HG02970 (cell line): Measurements from ENCODE around the gene CCNL2.
"Not testable (repeated sequence)": the region's sequence is repeated elsewhere in the genome, so short reads cannot be mapped to it uniquely, and the experiment has no call there.

ENCODE experiments used
- ATAC-seq: cut with Tn5 transposase; IDR thresholded peaks from one replicate; pipeline ENCODE4 v1.9.1; 2021; ENCODE audit warnings: mild to moderate bottlenecking, moderate library complexity, moderate number of reproducible peaks; ENCODE audit not compliant: unreplicated experiment, low FRiP score

Gene CCNL2

DNA sequence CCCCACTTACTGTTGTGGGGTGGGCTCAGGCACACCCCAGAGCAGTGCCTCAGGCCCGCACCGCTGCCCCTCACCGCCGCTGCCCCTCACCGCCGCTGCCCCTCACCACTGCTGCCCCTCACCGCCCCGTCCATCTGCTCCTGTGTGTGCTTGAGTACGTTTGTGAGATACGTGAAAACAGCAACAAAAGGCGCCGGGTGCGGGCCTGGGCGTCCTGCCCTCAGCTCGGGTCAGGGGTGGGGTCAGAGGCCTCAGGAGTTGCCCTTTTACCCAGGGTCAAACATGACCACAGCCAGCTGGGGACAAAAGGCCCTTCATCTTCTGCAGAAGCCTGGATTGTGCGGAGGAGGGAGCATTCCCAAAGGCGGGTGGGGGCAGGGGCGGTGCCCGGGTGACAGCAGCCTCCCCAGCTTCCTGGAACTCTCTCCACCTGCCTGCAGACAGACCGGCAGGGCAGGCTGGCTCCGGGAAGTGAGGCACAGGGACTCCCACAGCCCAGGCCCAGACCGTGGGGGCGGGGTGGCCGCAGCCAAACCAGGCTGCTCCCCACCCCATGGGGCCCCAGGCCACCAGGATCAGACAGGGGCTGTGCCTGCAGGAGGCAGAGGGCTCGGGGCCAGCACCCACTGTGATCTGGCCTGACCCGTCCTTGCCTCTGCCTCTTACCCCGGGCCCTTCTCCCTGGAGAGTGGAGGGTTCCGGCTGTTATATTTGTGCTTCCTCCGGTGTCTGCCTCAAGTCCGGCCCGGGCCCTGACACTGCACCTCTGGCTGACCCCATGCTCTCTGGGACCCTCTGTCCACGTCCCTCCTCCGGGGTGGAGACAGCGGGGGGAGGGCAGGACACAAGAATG, 34.0 kb upstream of the CCNL2 start:
- ATAC-seq: no peak

DNA sequence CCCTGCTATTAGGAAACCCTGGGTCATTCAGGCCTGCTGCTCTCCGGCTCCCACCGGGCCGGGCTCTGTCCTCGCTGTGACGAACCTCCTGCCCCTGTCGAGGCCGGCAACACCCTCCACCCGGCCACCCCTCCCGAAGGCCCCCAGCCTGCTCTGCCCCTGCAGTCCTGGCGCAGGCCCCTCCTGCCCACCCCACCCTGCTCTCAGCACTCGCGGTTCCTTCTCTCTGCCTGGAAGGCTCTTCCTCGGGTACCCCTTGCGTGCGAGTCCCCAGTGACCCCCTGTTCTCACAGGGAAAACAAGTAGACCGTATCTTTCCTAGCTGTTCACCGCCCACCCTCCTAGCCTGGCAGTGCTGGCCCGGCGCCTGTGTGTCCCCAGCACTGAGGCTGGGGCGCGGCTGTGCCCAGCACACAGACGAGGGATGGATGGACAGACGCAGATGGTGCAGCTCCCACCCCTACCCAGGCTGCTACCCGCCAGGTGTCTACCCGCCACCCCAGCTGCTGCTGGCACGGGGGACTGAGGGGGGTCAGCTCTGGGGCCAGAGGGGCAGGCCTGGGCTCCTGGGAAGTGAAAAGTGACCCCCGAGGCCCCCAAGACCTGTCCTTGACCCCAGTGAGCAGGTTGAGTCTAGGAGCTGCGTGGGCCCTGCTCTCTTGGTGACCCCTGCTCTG, 33.3 kb upstream of the CCNL2 start:
- no peak for ATAC-seq

DNA sequence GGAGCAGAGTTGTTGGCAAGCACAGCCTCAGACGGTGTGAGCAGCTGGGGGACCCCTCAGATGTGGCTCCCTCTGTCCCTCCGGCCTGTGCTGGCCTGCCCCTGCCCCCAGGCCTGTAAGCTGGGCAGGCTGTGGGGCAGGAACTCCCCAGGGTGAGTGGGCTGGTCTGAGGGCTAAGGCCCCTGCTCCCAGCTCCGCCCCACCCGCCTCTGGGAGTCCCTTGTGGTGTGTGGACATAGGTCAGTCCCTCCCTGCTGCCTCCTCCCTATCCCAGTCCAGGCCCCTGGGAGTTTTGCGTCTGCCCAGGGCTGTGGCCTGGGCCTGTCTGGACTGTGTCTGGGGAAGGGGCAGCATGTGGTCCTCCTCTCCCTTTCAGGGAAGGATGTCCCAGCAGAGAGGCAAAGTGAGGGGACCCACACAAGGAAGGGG, 32.7 kb upstream of the CCNL2 start:
- ATAC-seq: no peak

DNA sequence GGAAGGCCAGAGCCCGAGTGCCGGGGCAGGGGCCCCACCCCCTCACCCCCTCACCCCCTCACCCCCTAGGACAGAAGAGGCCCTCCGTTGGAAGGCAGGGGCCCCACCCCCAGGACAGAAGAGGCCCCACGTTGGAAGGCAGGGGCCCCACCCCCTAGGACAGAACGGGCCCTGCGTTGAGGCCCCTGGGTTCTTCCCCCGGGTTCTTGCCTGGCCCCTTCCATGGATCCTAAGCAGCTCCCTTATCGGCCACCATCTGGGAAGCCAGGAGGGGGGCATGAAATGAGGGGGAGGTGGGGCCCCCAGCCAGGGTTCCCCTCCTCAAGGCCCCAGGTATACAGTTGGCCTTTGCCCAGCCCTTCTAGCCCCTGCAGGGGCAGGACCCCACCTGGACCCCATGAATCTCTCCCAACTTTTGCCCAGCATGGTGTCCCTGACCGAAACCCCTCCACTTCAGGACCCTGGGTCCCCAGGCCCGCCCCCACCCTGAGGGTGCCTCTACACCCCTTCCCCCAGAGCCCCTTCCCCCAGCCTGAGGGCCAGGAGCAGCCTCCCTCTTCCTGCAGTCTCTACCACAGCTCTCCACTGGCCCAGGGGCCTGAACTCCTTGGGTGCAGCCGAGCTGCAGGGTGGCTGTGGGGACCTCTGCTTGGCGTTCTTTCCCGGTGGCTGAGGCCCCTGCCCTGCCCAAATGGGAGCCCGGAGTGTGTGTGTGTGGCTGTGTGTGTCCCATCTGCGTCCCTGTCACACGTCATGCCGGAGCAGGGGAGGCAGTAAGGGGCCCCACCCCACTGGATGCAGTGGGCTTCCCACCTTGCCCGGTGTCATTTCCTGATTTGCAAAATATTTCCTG, 32.1 kb upstream of the CCNL2 start:
- no peak for ATAC-seq

DNA sequence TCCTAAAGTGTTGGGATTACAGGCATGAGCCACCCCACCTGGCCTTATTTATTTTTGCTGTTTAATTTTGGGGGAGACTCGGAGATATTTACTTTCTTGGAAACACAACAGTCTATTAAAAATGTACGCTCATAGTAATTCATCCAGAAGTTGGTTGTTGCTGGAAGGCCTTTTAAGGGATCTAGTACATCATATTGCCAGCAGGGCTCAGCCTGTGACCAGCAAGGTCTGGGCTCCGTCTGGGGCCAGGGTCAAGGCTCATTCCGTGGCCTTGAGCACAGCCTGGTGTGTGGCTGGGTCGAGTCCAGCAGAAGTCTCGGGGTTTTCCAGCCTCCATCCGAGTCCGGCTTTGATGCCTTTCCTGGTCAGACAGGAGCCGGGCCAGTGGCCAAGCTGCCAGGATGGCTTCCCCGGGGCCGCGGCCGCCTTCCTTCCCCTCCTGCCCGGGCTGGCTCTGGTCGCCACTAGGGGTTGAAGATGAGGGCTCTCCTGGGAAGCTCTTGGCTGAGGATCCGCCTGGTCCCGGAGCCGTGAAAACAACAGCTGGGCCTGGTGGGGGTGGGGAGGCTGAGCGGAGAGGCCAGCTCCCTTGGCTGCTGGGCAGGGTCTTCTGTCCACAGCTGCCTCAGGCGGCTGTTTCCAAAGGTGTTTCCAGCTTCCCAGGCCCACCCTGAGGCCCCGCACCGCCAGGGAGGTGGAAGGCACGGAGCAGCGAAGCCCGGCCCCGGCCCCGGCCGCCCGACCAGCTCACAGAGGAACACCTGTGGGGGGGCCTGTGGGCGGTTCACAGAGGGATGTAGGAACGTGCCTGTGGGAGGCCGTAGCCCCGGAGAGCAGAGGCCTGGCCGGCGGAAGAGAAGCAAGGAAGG, 31.2 kb upstream of the CCNL2 start:
- no peak for ATAC-seq

DNA sequence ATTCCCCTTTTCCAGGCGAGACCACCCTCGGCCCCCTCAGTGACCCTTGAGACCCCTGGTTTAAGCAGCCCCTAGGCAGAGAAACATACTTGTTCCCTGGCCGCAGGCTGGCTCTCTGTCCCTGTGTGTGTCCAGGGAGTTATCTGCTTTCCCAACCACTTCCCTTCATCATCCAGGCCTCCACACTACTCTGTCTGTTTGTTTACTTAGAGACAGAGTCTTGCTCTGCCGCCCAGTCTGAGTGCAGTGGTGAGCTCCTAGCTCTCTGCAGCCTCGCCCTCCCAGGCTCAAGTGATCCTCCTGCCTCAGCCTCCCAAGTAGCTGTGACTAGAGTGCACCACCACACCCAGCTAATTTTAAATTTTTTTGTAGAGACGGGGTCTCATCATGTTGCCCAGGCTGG, 30.5 kb upstream of the CCNL2 start:
- no peak for ATAC-seq

DNA sequence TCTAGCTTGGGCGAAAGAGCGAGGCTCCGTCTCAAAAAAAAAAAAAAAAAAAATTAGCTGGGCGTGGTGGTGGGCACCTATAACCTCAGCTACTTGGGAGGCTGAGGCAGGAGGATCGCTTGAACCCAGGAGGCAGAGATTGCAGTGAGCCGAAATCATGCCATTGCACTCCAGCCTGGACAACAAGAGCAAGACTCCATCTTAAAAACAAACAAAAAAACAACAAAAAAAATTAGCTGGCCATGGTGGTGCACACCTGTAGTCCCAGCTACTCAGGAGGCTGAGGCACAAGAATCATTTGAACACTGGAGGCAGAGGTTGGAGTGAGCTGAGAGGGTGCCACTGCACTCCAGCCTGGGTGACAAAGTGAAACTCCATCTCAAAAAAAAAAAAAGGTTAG, 29.8 kb upstream of the CCNL2 start:
- ATAC-seq: not testable (repeated sequence)

DNA sequence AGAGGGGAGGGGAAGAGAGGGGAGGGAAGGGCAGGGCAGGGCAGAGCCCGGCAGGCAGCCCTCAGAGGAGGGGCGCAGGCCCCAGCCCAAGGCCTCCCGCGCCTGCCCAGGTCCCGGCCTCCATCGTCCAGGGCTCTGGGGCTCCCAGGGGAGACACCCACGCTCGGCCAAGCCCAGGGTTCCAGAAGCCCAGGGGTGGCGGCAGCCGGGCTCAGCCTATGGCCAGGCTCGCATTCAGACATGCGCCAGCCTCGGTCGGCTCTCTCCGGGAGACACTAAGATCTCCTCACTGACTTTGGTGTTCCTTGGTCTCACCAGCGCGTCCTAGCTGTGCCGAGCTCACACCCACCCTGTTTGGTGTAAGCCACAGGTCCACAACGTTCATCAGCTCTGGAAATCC, 29.0 kb upstream of the CCNL2 start:
- ATAC-seq: no peak

DNA sequence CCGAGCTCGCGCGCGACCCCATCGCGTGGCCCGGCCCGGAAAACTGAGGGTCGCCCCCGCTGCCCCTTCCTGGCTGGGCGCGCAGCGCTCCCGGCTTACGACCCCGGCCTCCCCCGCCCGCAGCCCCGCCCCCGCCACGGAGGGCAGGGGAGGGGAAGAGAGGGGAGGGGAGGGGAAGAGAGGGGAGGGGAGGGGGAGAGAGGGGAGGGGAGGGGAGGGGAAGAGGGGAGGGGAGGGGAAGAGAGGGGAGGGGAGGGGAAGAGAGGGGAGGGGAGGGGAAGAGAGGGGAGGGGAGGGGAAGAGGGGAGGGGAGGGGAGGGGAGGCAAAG, 28.6 kb upstream of the CCNL2 start:
- ATAC-seq: no peak

DNA sequence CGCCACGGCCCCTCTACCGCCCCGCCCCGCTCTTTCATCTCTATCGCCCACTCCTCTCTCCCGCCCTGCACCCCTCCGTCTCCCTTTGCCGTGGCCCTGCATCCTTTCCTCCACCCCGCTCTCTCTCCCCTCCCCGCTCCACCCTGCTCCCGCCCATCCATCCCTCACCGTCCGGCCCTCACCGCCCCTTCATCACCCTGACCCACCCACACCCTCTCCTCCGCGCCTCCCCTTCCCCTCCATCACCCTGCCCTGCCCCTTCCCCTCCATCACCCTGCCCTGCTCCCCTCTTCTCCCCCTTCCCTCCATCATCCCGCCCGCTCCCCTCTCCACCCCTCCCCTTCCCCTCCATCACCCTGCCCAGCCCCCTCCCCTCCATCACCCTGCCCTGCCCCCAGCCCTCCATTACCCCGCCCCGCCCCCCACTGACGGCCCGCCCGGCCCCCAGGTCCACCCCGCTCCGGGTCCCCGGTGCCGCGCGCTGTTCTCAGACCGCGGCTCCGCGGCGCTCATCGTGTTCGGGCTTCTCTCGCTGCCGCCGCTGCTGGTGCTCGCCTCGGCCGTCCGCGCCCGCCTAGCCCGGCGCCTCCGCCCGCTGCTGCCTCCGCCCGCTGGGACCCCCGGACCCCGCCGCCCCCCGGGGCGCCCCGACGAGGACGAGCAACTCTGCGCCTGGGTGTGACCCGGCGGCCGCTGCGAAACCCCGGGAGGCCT, 28.1 kb upstream of the CCNL2 start:
- no peak for ATAC-seq

DNA sequence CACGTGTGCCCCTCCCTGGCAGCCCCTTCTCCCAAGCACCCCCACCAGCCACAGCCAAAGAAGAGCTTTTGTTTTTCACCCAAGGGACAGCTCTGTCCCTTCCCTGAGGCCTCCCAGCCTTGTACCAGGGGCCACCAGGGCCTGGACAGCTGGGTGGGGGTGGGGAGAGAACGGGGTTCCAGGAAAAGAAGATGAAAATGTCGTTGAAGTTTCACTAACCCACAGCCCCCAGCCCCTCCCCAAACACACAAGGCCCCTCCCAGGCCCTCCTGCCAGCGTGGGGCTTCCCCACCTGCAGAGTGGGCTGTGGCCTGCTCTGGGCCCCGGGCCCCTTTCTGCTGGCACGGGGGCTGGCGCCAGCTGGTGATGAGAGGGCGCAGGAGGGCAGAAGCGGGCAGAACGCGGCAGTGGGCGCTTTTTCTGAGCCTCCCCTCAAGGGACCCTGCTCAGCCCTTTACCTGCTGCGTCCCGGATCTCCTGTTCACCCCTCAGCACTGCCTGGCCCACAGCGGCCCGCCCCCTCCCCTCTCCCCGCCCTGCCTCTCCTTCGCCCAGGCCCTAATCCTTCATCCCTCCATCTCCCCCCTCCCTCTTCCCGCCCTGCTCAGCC, 27.5 kb upstream of the CCNL2 start:
- ATAC-seq: no peak

DNA sequence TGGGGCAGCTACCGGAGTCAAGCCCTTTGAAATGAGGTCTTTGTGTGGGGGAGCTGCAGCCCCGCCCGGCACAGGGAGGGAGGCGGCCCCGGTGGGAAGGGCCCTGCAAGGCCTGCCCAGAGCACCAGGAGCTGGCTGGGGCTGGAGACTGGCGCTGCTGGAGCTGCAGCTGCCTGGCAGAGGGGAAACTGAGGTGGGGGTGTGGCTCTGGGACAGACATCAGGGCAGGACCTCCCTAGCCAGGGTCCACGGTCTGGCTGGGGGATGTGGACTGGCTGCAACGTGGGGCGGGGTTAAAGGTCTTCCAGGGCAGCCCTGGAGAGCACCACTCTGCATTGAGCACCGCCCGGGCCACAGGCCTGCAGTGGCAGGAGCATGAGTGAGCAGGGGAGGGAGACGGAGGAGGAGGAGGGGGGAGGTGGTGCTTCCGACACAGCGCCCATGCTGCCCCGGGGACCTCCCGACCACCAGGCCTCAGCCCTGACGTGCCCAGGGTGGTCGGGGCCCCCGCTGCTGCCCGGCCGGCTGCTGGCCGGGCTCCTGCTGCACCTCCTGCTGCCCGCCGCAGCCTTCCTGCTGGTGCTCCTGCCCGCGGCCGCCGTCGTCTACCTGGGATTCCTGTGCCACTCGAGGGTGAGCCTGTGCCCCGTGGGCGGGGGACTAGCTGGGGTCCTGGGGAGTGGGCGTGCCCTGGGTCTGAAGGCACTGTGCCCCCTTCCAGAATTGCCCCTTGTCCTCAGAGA, 26.8 kb upstream of the CCNL2 start:
- no peak for ATAC-seq

DNA sequence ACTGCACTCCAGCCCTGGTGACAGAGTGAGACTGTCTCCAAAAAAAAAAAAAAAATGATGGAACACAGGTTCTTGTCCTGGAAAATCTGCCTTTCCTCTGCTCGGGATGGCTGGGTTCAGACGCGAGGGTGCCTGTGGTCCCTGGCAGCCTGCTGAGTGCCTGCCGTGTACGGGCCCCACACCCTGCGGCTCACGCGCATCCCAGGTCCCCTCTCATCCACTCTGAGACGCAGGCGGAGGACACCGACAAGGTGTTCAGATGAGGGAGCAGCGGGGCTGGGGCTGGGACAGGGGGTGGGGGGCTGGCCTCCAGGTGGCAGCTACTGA, 26.3 kb upstream of the CCNL2 start:
- ATAC-seq: no peak

DNA sequence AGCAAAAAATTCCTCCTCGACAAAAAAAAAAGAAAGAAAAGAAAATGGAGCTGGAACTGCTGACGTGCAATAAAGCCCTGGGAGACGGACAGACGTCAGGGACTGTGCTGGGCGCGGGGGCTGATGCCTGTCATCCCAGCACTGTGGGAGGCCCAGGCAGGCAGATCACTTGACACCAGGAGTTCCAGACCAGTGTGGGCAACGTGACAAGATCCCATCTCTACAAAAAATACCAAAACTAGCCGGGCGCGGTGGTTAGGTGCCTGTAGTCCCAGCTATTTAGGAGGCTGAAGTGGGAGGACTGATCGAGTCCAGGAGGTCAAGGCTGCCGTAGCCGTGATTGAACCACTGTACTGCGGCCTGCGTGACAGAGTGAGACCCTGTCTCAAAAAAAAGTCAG, 25.6 kb upstream of the CCNL2 start:
- ATAC-seq: no peak

DNA sequence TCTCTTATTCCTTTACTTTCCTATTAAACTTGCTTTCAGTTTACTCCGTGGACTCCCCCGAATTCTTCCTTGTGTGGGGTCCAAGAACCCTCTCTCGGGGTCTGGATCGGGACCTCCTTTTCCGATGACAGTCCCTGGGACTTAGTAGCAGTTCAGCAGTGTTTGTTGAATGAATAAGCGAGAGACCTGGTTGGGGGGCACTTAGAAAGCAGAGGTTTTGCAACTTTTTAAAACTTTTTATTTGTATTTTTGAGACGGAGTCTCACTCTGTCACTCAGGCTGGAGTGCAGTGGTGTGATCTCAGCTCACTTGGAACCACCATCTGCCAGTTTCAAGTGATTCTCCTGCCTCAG, 24.1 kb upstream of the CCNL2 start:
- ATAC-seq: no peak

DNA sequence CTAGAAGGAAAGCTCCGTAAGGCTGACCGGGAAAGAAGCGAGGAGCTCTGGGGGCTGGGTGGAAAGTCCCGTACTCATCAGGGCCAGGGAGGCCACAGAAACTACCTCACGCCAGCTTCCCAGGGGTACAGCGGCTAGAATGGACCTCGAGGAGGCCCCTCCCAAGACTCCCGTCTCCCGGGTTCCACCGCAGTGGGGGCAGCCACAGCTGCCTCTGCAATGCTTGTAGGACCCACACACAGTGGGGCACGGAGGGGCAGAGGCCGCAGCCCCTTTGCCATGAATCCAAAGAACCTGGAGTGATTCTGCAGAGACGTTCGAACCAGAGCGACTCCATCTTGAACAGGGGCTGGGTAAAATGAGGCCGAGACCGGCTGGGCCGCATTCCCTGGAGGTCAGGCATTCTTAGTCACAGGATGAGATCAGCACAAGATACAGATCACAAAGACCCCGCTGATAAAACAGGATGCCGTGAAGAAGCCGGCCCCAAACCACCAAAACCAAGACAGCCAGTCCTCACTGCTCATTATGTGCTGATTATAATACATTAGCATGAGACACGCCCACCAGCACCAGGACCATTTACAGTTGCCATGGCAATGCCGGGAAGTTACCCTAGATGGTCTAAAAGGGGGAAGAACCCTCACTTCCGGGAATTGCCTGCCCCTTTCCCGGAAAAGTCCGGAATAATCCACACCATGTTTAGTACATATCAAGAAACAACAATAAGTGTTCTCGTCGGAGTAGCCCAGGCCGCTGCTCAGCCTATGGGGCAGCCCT, 23.5 kb upstream of the CCNL2 start:
- no peak for ATAC-seq

DNA sequence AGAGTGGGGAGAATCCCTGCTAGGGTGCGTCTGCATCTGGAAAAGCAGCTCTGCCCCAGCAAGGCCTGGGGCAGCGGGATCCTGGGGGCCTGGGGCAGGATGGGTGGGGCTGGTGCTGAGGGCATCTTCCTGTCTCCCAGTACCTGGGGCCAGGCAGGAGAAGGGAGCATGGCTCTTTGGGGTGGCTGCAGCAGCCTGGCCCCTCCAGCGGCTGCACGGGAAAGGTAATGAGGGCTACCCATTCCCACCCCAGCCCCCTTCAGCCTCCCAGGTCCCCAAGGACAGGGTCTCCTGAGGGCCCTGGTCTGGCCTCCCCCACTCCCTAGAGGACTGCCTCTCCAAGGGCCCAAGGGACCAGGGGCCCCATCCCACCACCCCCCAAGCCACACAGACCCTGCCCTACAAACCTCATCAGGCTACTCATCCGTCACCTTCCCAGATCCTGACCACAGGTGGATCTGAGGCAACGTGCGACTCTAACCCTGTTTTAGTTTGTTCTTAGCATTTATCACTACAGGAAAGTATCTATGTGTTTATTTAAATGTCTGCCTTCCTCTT, 22.9 kb upstream of the CCNL2 start:
- ATAC-seq: no peak
